Loucy (cell line): ENCODE results near the gene UBL3.

Source experiments
- CTCF ChIP-seq: fragments of 200-600 bp; sonication (generic); conservative IDR thresholded peaks from 2 replicates; pipeline ENCODE4 v1.5.1; 2014; ENCODE audit warnings: mild to moderate bottlenecking, antibody characterized with exemption, low read length
- EZH2phosphoT487 ChIP-seq: fragments of 200-600 bp; IDR thresholded peaks from 2 replicates; pipeline ENCODE4 v1.6.1; 2018; ENCODE audit warnings: antibody characterized with exemption, mild to moderate bottlenecking, moderate library complexity, borderline replicate concordance

GRCh38 chr13:29859971-29860370 lies 9.6 kb upstream of the UBL3 start:
- no peak for TF ChIP-seq CTCF
- TF ChIP-seq EZH2phosphoT487: no peak
